Measurements from ENCODE around the gene ZNF718. TPM values are rescaled to one million over a fixed set of nuclear protein-coding genes. Genes with fewer than 3 reads are reported as not detected.
"Not testable (repeated sequence)": the region's sequence is repeated elsewhere in the genome, so short reads cannot be mapped to it uniquely, and the experiment has no call there.

ZNF718 gene
- total RNA-seq, 1 donor from 2014 or later: 10.7 TPM

GRCh38 chr4:147233-147632 lies 22.9 kb downstream of the ZNF718 start:
- no peak for DNase-seq
- Mint-ChIP-seq H3K27ac (ENCODE audit: unreplicated experiment) (no peak overlapping the region), H3K9me3 (ENCODE audit: unreplicated experiment) (peaks cover 10% of the 10 kb centered on the region), H3K27me3 (ENCODE audit: unreplicated experiment) (no peaks in the 10 kb centered on the region), H3K4me1 (ENCODE audit: low read depth, unreplicated experiment) (no peaks in the 10 kb centered on the region), H3K36me3 (ENCODE audit: unreplicated experiment) (peaks cover 54% of the 10 kb centered on the region), H3K4me3 (ENCODE audit: unreplicated experiment) (no peak overlapping the region)
- TF ChIP-seq CTCF (IDR thresholded peaks at IDR 0.05; ENCODE audit: partially characterized antibody, unreplicated experiment): no peak

- H3K4me1 Mint-ChIP-seq (ENCODE audit: low read depth, unreplicated experiment): no peaks in the 10 kb centered on the region
Measured at GRCh38 chr4:161496-162284, 37.4 kb downstream of the ZNF718 start.

GRCh38 chr4:169640-170039 lies 45.3 kb downstream of the ZNF718 start:
- not testable (repeated sequence) for H3K27ac Mint-ChIP-seq (ENCODE audit: unreplicated experiment); H3K4me3 Mint-ChIP-seq (ENCODE audit: unreplicated experiment); DNase-seq; H3K4me1 Mint-ChIP-seq (ENCODE audit: low read depth, unreplicated experiment); H3K27me3 Mint-ChIP-seq (ENCODE audit: unreplicated experiment)
- peaks cover 32% of the 10 kb centered on the region for H3K36me3 Mint-ChIP-seq (ENCODE audit: unreplicated experiment)
- peaks cover 26% of the 10 kb centered on the region for H3K9me3 Mint-ChIP-seq (ENCODE audit: unreplicated experiment)

More at GRCh38 chr4:161496-162284, 37.4 kb downstream of the ZNF718 start:
- Mint-ChIP-seq H3K4me3 (ENCODE audit: unreplicated experiment) (no peak overlapping the region), H3K27me3 (ENCODE audit: unreplicated experiment) (peaks cover 3% of the 10 kb centered on the region), H3K9me3 (ENCODE audit: unreplicated experiment) (peaks cover 16% of the 10 kb centered on the region), H3K36me3 (ENCODE audit: unreplicated experiment) (peaks cover 52% of the 10 kb centered on the region), H3K27ac (ENCODE audit: unreplicated experiment) (no peak overlapping the region)
- DNase-seq: no peak
- TF ChIP-seq CTCF (IDR thresholded peaks at IDR 0.05; ENCODE audit: partially characterized antibody, unreplicated experiment): no peak

GRCh38 chr4:171318-171717 lies 47.0 kb downstream of the ZNF718 start:
- peaks cover 42% of the 10 kb centered on the region for H3K36me3 Mint-ChIP-seq (ENCODE audit: unreplicated experiment)
- not testable (repeated sequence) for H3K4me3 Mint-ChIP-seq (ENCODE audit: unreplicated experiment); H3K27me3 Mint-ChIP-seq (ENCODE audit: unreplicated experiment); H3K4me1 Mint-ChIP-seq (ENCODE audit: low read depth, unreplicated experiment); H3K27ac Mint-ChIP-seq (ENCODE audit: unreplicated experiment); DNase-seq
- H3K9me3 Mint-ChIP-seq (ENCODE audit: unreplicated experiment): peaks cover 28% of the 10 kb centered on the region

GRCh38 chr4:173666-174314 lies 49.5 kb downstream of the ZNF718 start:
- Mint-ChIP-seq H3K36me3 (ENCODE audit: unreplicated experiment) (peaks cover 56% of the 10 kb centered on the region), H3K27me3 (ENCODE audit: unreplicated experiment) (peaks cover 3% of the 10 kb centered on the region), H3K9me3 (ENCODE audit: unreplicated experiment) (peaks cover 25% of the 10 kb centered on the region), H3K27ac (ENCODE audit: unreplicated experiment) (no peak overlapping the region), H3K4me3 (ENCODE audit: unreplicated experiment) (no peak overlapping the region), H3K4me1 (ENCODE audit: low read depth, unreplicated experiment) (no peaks in the 10 kb centered on the region)
- no peak for TF ChIP-seq CTCF (IDR thresholded peaks at IDR 0.05; ENCODE audit: partially characterized antibody, unreplicated experiment)
- no peak for DNase-seq

- H3K4me3 Mint-ChIP-seq (ENCODE audit: unreplicated experiment): no peak overlapping the region
- DNase-seq: no peak
- H3K36me3 Mint-ChIP-seq (ENCODE audit: unreplicated experiment): peaks cover 39% of the 10 kb centered on the region
- H3K27ac Mint-ChIP-seq (ENCODE audit: unreplicated experiment): no peak overlapping the region
- H3K9me3 Mint-ChIP-seq (ENCODE audit: unreplicated experiment): peaks cover 13% of the 10 kb centered on the region
- H3K4me1 Mint-ChIP-seq (ENCODE audit: low read depth, unreplicated experiment): no peaks in the 10 kb centered on the region
- H3K27me3 Mint-ChIP-seq (ENCODE audit: unreplicated experiment): peaks cover 3% of the 10 kb centered on the region
- no peak for TF ChIP-seq CTCF (IDR thresholded peaks at IDR 0.05; ENCODE audit: partially characterized antibody, unreplicated experiment)
Measured at GRCh38 chr4:175986-176385, 51.7 kb downstream of the ZNF718 start.

Data from glutamatergic neuron (in vitro differentiated cells).